ENCODE data around the gene PRDM16. TPM values are rescaled to one million over a fixed set of nuclear protein-coding genes. Genes with fewer than 3 reads are reported as not detected.

The PRDM16 gene
- total RNA-seq, 1 donor from 2014 or later, result 0.43 TPM

GRCh38 chr1:3240524-3241235 lies 171.7 kb downstream of the PRDM16 start:
- FAIRE-seq (no peak), DNase-seq (ENCODE audit: low read depth) (no peak)
- no peaks in the 10 kb centered on the region for H3K27me3 ChIP-seq (ENCODE audit: insufficient read depth, low read length)
- TF ChIP-seq CTCF (IDR thresholded peaks at IDR 0.05; ENCODE audit: insufficient read depth, low read depth, low read length) (no peak), EZH2 (IDR thresholded peaks at IDR 0.05; ENCODE audit: insufficient read depth, low read length) (no peak)
- Mint-ChIP-seq H3K9me3 (ENCODE audit: unreplicated experiment) (peaks cover 2% of the 10 kb centered on the region), H3K36me3 (ENCODE audit: low read depth, unreplicated experiment) (no peaks in the 10 kb centered on the region), H3K27ac (ENCODE audit: unreplicated experiment) (no peak overlapping the region), H3K4me3 (ENCODE audit: unreplicated experiment) (no peak overlapping the region), H3K4me1 (ENCODE audit: low read depth, unreplicated experiment) (no peaks in the 10 kb centered on the region), H3K27me3 (ENCODE audit: low read depth, unreplicated experiment) (peaks cover 32% of the 10 kb centered on the region)
- H3K9ac ChIP-seq (ENCODE audit: low read length), result no peak overlapping the region
- no peaks in the 10 kb centered on the region for H3K36me3 ChIP-seq (ENCODE audit: insufficient read depth, low read length)
- H3K79me2 ChIP-seq (ENCODE audit: insufficient read depth, low read length), result no peaks in the 10 kb centered on the region
- H2AFZ ChIP-seq (ENCODE audit: low read depth, low read length), result no peak overlapping the region
- H4K20me1 ChIP-seq (ENCODE audit: insufficient read depth, low read length), result peaks cover 6% of the 10 kb centered on the region
- H3K4me3 ChIP-seq (ENCODE audit: insufficient read depth, low read depth, low read length), result no peak overlapping the region
- H3K27ac ChIP-seq (ENCODE audit: low read depth, low read length), result no peak overlapping the region
- H3K9me3 ChIP-seq (ENCODE audit: insufficient read depth, low read depth, low read length), result no peaks in the 10 kb centered on the region
- H3K4me2 ChIP-seq (ENCODE audit: low read length), result no peak overlapping the region
- peaks cover 4% of the 10 kb centered on the region for H3K4me1 ChIP-seq (ENCODE audit: insufficient read depth, low read length)

DNA sequence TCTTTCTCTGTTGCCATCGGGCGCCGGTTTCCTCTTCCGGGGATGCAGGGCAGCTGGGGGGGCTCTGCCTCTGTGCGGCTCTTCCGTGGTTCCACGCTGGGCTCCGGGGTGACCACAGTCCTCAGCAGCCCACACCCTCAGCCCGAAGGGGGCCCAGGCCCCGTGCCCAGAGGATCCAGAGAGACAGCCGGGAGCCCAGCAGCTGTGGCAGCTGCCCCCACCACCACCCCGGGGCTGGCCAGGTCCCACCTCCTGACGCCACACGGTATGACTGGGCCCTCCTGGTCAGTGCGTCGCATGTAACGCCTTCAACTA lies 172.2 kb downstream of the PRDM16 start:
- no peak overlapping the region for H2AFZ ChIP-seq (ENCODE audit: low read depth, low read length)
- no peaks in the 10 kb centered on the region for H3K79me2 ChIP-seq (ENCODE audit: insufficient read depth, low read length)
- H3K27ac ChIP-seq (ENCODE audit: low read depth, low read length), result no peak overlapping the region
- H3K4me2 ChIP-seq (ENCODE audit: low read length), result no peak overlapping the region
- no peak for DNase-seq (ENCODE audit: low read depth)
- no peak overlapping the region for H3K9ac ChIP-seq (ENCODE audit: low read length)
- FAIRE-seq, result no peak
- no peak overlapping the region for H3K4me3 Mint-ChIP-seq (ENCODE audit: unreplicated experiment)
- no peaks in the 10 kb centered on the region for H3K36me3 Mint-ChIP-seq (ENCODE audit: low read depth, unreplicated experiment)
- H3K4me3 ChIP-seq (ENCODE audit: insufficient read depth, low read depth, low read length), result no peak overlapping the region
- no peaks in the 10 kb centered on the region for H3K36me3 ChIP-seq (ENCODE audit: insufficient read depth, low read length)
- H3K27ac Mint-ChIP-seq (ENCODE audit: unreplicated experiment), result no peak overlapping the region
- H3K9me3 ChIP-seq (ENCODE audit: insufficient read depth, low read depth, low read length), result no peaks in the 10 kb centered on the region
- peaks cover 4% of the 10 kb centered on the region for H3K4me1 ChIP-seq (ENCODE audit: insufficient read depth, low read length)
- no peaks in the 10 kb centered on the region for H3K4me1 Mint-ChIP-seq (ENCODE audit: low read depth, unreplicated experiment)
- TF ChIP-seq CTCF (IDR thresholded peaks at IDR 0.05; ENCODE audit: insufficient read depth, low read depth, low read length), result no peak
- no peak for TF ChIP-seq EZH2 (IDR thresholded peaks at IDR 0.05; ENCODE audit: insufficient read depth, low read length)
- H4K20me1 ChIP-seq (ENCODE audit: insufficient read depth, low read length), result peaks cover 7% of the 10 kb centered on the region
- H3K9me3 Mint-ChIP-seq (ENCODE audit: unreplicated experiment), result peaks cover 2% of the 10 kb centered on the region
- no peaks in the 10 kb centered on the region for H3K27me3 ChIP-seq (ENCODE audit: insufficient read depth, low read length)
- peaks cover 32% of the 10 kb centered on the region for H3K27me3 Mint-ChIP-seq (ENCODE audit: low read depth, unreplicated experiment)

- Histone ChIP-seq H3K79me2 (ENCODE audit: insufficient read depth, low read length) (no peaks in the 10 kb centered on the region), H3K27me3 (ENCODE audit: insufficient read depth, low read length) (no peaks in the 10 kb centered on the region), H3K4me3 (ENCODE audit: insufficient read depth, low read depth, low read length) (no peak overlapping the region), H3K4me1 (ENCODE audit: insufficient read depth, low read length) (peaks cover 4% of the 10 kb centered on the region), H3K9ac (ENCODE audit: low read length) (no peak overlapping the region), H3K4me2 (ENCODE audit: low read length) (no peak overlapping the region), H3K36me3 (ENCODE audit: insufficient read depth, low read length) (no peaks in the 10 kb centered on the region), H3K9me3 (ENCODE audit: insufficient read depth, low read depth, low read length) (no peaks in the 10 kb centered on the region), H3K27ac (ENCODE audit: low read depth, low read length) (no peak overlapping the region), H2AFZ (ENCODE audit: low read depth, low read length) (no peak overlapping the region), H4K20me1 (ENCODE audit: insufficient read depth, low read length) (peaks cover 7% of the 10 kb centered on the region)
- no peak for TF ChIP-seq CTCF (IDR thresholded peaks at IDR 0.05; ENCODE audit: insufficient read depth, low read depth, low read length)
- TF ChIP-seq EZH2 (IDR thresholded peaks at IDR 0.05; ENCODE audit: insufficient read depth, low read length), result no peak
- Mint-ChIP-seq H3K27ac (ENCODE audit: unreplicated experiment) (no peak overlapping the region), H3K9me3 (ENCODE audit: unreplicated experiment) (peaks cover 2% of the 10 kb centered on the region), H3K4me1 (ENCODE audit: low read depth, unreplicated experiment) (no peaks in the 10 kb centered on the region), H3K4me3 (ENCODE audit: unreplicated experiment) (no peak overlapping the region), H3K36me3 (ENCODE audit: low read depth, unreplicated experiment) (no peaks in the 10 kb centered on the region), H3K27me3 (ENCODE audit: low read depth, unreplicated experiment) (peaks cover 33% of the 10 kb centered on the region)
- FAIRE-seq (no peak), DNase-seq (ENCODE audit: low read depth) (no peak)
These were observed 172.8 kb downstream of the PRDM16 start for GRCh38 chr1:3241673-3242407.

Data from astrocyte (in vitro differentiated cells and primary cell).